Stimulated activated CD4-positive, alpha-beta T cell treated with anti-CD3 and anti-CD28 coated beads, Interleukin-15, amount 100 ng/mL, for 24 hours (primary cell): Measurements from ENCODE around the gene POLR3GL.
"Not testable (repeated sequence)": the region's sequence is repeated elsewhere in the genome, so short reads cannot be mapped to it uniquely, and the experiment has no call there.

ENCODE experiments used
- DNase-seq: peaks from one replicate; pipeline ENCODE4 v3.0.0-alpha.2; 2020

The POLR3GL gene

GRCh38 chr1:146021622-146022402, 57.3 kb downstream of the POLR3GL start, which contains the start of gene HJV:
Gene HJV (minus strand): TSS chr1:146021735. CDS start chr1:146020231, 1,504 bp downstream.
- DNase-seq: no peak

- DNase-seq: no peak
Observed at GRCh38 chr1:146022403-146023127, 58.1 kb downstream of the POLR3GL start.

- not testable (repeated sequence) for DNase-seq
Observed at GRCh38 chr1:146025787-146026495, 61.5 kb downstream of the POLR3GL start.

- not testable (repeated sequence) for DNase-seq
Observed at GRCh38 chr1:146026650-146027049, 62.2 kb downstream of the POLR3GL start.
